Caco-2 (cell line): ENCODE data around the gene ACOT4. TPM values are rescaled to one million over a fixed set of nuclear protein-coding genes. Genes with fewer than 3 reads are reported as not detected.

Experiments
- BruUV-seq: library from RNA; stranded (reverse); fragments of 400-500 nt; replicated peaks from 2 replicates; lab custom pipeline; 2021; lab: Mats Ljungman, UMichigan
- CTCF ChIA-PET: fragments of 300-600 bp; sonication (Branson Sonifier 250); formaldehyde crosslinking; loops from one replicate; lab custom pipeline; 2022; ENCODE audit warnings: antibody characterized with exemption; lab: Charles Lee
- POLR2A ChIA-PET: fragments of 300-600 bp; sonication (Branson Sonifier 250); formaldehyde crosslinking; loops from one replicate; lab custom pipeline; 2022; ENCODE audit warnings: antibody characterized with exemption; lab: Charles Lee
- DNase-seq, 2 experiments: peaks; one replicate each; pipeline versions ENCODE4 v3.0.0 to v3.0.0-alpha.2; 2020 to 2022
- H3K27me3 ChIP-seq: replicated peaks from 2 replicates; pipeline ENCODE4 v1.6.0; 2011; ENCODE audit warnings: low read length; ENCODE audit not compliant: control insufficient read depth, insufficient read depth
- H3K36me3 ChIP-seq: 2 replicates; pipeline ENCODE4 v1.5.1; 2011; ENCODE audit warnings: low read length; ENCODE audit not compliant: control insufficient read depth, insufficient read depth
- H3K4me1 ChIP-seq: fragments of 250-450 bp; sonication (Bioruptor Pico); 2 replicates; pipeline ENCODE4 v1.5.1; 2020; ENCODE audit warnings: mild to moderate bottlenecking
- H3K4me3 ChIP-seq: 2 replicates; pipeline ENCODE4 v1.5.1; 2011; ENCODE audit warnings: low read depth, mild to moderate bottlenecking, control low read depth, low read length
- H3K9me3 ChIP-seq: fragments of 250-450 bp; sonication (Bioruptor Pico); 2 replicates; pipeline ENCODE4 v1.5.1; 2020; ENCODE audit warnings: mild to moderate bottlenecking, moderate library complexity
- H3K27ac Mint-ChIP-seq: one replicate; pipeline ENCODE4 v1.8.0; 2022; ENCODE audit warnings: mixed read lengths; ENCODE audit not compliant: unreplicated experiment
- H3K27me3 Mint-ChIP-seq: one replicate; pipeline ENCODE4 v1.8.0; 2022; ENCODE audit warnings: mixed read lengths; ENCODE audit not compliant: insufficient read depth, unreplicated experiment
- H3K36me3 Mint-ChIP-seq: one replicate; pipeline ENCODE4 v1.8.0; 2022; ENCODE audit warnings: mild to moderate bottlenecking, mixed read lengths; ENCODE audit not compliant: insufficient read depth, unreplicated experiment
- H3K4me1 Mint-ChIP-seq: one replicate; pipeline ENCODE4 v1.8.0; 2022; ENCODE audit warnings: low read depth, mixed read lengths; ENCODE audit not compliant: unreplicated experiment
- H3K4me3 Mint-ChIP-seq: one replicate; pipeline ENCODE4 v1.8.0; 2022; ENCODE audit warnings: mild to moderate bottlenecking, moderate library complexity, mixed read lengths; ENCODE audit not compliant: unreplicated experiment
- H3K9me3 Mint-ChIP-seq: one replicate; pipeline ENCODE4 v1.8.0; 2022; ENCODE audit warnings: mixed read lengths; ENCODE audit not compliant: unreplicated experiment
- CTCF ChIP-seq, 2 experiments: fragments of 200-600 bp in 1 of 2; IDR thresholded peaks; 1 replicate in 1 of 2; 2 replicates in 1 of 2; pipeline versions ENCODE4 v1.5.1 to v1.8.0; 2011 to 2022; ENCODE audit warnings: antibody characterized with exemption in 1 of 2, control low read depth in 1 of 2, inconsistent platforms in 1 of 2, low read depth in 1 of 2, low read length in 1 of 2, mild to moderate bottlenecking in 1 of 2, moderate library complexity in 1 of 2; ENCODE audit not compliant: insufficient read depth in 1 of 2, severe bottlenecking in 1 of 2, unreplicated experiment in 1 of 2
- intact Hi-C: fragments of 100-400 bp; cut with micrococcal nuclease; formaldehyde crosslinking; loops from one replicate; pipeline ENCODE4 v1.10.0; 2022; ENCODE audit not compliant: unreplicated experiment
- total RNA-seq: library from RNA; stranded (reverse); gene quantifications from 2 replicates; pipeline ENCODE4 v1.2.3, GENCODE V29; 2022

The ACOT4 gene
- total RNA-seq, 1 experiment from 2014 or later, result 3.2 TPM

GRCh38 chr14:73602994-73603393 lies 11.3 kb downstream of the ACOT4 start:
- no peaks in the 10 kb centered on the region for H3K27me3 Mint-ChIP-seq
- peaks cover 12% of the 10 kb centered on the region for H3K4me1 Mint-ChIP-seq
- no peaks in the 10 kb centered on the region for H3K27me3 ChIP-seq
- no TSS peak for BruUV-seq
- H3K4me3 Mint-ChIP-seq, result no peak overlapping the region
- ChIA-PET POLR2A (no interaction called here), CTCF (no interaction called here)
- intact Hi-C loops, result no loop called here
- H3K36me3 ChIP-seq, result no peaks in the 10 kb centered on the region
- H3K4me1 ChIP-seq, result peaks cover 12% of the 10 kb centered on the region
- H3K9me3 ChIP-seq, result 0 out of 2 replicates have a peak, but pooled peaks cover 4% of the 10 kb centered on the region
- no peak for TF ChIP-seq CTCF (IDR thresholded peaks at IDR 0.05; ENCODE audit: insufficient read depth in 1 of 2, low read depth in 1 of 2, low read length in 1 of 2, severe bottlenecking in 1 of 2, unreplicated experiment in 1 of 2)
- H3K4me3 ChIP-seq, result no peak overlapping the region
- DNase-seq, result no peak
- H3K36me3 Mint-ChIP-seq, result no peaks in the 10 kb centered on the region
- H3K9me3 Mint-ChIP-seq, result no peaks in the 10 kb centered on the region
- no peak overlapping the region for H3K27ac Mint-ChIP-seq

- Mint-ChIP-seq H3K36me3 (no peaks in the 10 kb centered on the region), H3K27ac (no peak overlapping the region), H3K9me3 (no peaks in the 10 kb centered on the region), H3K4me1 (no peaks in the 10 kb centered on the region), H3K4me3 (no peak overlapping the region), H3K27me3 (no peaks in the 10 kb centered on the region)
- DNase-seq, result no peak
- no TSS peak for BruUV-seq
- 0 out of 2 replicates have a peak, but pooled peaks cover 4% of the 10 kb centered on the region for H3K9me3 ChIP-seq
- no peaks in the 10 kb centered on the region; the same call in 1 of the 2 replicates for H3K4me1 ChIP-seq
- intact Hi-C loops, result no loop called here
- ChIA-PET CTCF (no interaction called here), POLR2A (no interaction called here)
- no peaks in the 10 kb centered on the region for H3K36me3 ChIP-seq
- TF ChIP-seq CTCF (IDR thresholded peaks at IDR 0.05; ENCODE audit: insufficient read depth in 1 of 2, low read depth in 1 of 2, low read length in 1 of 2, severe bottlenecking in 1 of 2, unreplicated experiment in 1 of 2), result no peak
- H3K27me3 ChIP-seq, result no peaks in the 10 kb centered on the region
- no peak overlapping the region for H3K4me3 ChIP-seq
These were observed 14.6 kb downstream of the ACOT4 start for GRCh38 chr14:73606271-73606670.

- Histone ChIP-seq H3K27me3 (no peaks in the 10 kb centered on the region), H3K4me1 (no peaks in the 10 kb centered on the region; the same call in 1 of the 2 replicates), H3K9me3 (0 out of 2 replicates have a peak, but pooled peaks cover 4% of the 10 kb centered on the region), H3K36me3 (no peaks in the 10 kb centered on the region), H3K4me3 (no peak overlapping the region)
- intact Hi-C loops, result no loop called here
- no peaks in the 10 kb centered on the region for H3K9me3 Mint-ChIP-seq
- ChIA-PET POLR2A (no interaction called here), CTCF (no interaction called here)
- H3K27me3 Mint-ChIP-seq, result no peaks in the 10 kb centered on the region
- no TSS peak for BruUV-seq
- no peak for TF ChIP-seq CTCF (IDR thresholded peaks at IDR 0.05; ENCODE audit: insufficient read depth in 1 of 2, low read depth in 1 of 2, low read length in 1 of 2, severe bottlenecking in 1 of 2, unreplicated experiment in 1 of 2)
- no peak overlapping the region for H3K27ac Mint-ChIP-seq
- no peaks in the 10 kb centered on the region for H3K4me1 Mint-ChIP-seq
- H3K4me3 Mint-ChIP-seq, result no peak overlapping the region
- no peak for DNase-seq
- no peaks in the 10 kb centered on the region for H3K36me3 Mint-ChIP-seq
These were observed 15.6 kb downstream of the ACOT4 start for GRCh38 chr14:73607241-73607640.
